IPS-15b (cell line): ENCODE results near the gene CLCF1.

Source experiments
- H3K27me3 ChIP-seq: one replicate; pipeline ENCODE4 v1.6.1; 2013; ENCODE audit warnings: low read length; ENCODE audit not compliant: control insufficient read depth, insufficient read depth
- H3K36me3 ChIP-seq: one replicate; pipeline ENCODE4 v1.6.1; 2013; ENCODE audit warnings: low read length; ENCODE audit not compliant: control insufficient read depth, insufficient read depth
- H3K4me1 ChIP-seq: one replicate; pipeline ENCODE4 v1.6.1; 2013; ENCODE audit warnings: mild to moderate bottlenecking, low read length; ENCODE audit not compliant: control insufficient read depth, insufficient read depth
- H3K4me3 ChIP-seq: one replicate; pipeline ENCODE4 v1.5.1; 2013; ENCODE audit warnings: low read depth, low read length
- H3K9ac ChIP-seq: one replicate; pipeline ENCODE4 v1.6.1; 2013; ENCODE audit warnings: low read depth, mild to moderate bottlenecking, low read length
- H3K9me3 ChIP-seq: one replicate; pipeline ENCODE4 v1.6.1; 2013; ENCODE audit warnings: mild to moderate bottlenecking, low read length; ENCODE audit not compliant: control insufficient read depth, insufficient read depth

Gene CLCF1

DNA sequence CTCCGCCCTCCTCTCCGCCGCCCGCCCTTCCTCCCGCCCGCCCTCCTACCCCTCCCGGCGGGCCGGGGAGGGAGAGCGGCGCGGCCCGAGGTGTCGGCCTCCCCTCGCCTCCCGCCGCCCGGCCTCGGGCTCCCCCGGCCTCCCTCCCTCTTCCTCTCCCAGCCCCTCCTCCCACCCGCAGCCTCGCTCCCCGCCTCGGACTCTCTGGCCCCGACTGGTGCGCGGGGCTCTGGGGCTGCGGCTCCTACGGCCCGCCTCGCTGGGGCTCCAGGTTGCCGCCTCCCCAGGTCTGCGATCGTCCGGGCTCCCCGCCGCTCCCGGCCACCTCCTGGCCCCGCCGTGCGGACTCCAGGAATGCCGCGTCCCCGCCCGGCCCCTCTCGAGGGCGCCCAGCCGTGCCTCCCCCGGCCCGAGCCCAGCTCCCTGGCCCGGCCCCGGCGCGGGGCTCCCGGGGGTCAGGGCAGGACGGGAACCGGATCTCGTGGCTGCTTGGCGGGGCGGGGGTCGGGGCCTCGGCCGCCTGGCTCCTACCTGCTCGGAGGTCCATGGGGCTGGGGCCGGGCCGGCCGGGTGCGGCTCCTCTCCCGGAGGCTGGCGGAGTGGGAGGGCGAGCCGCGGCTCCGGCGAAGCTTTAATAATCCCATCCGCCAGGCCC lies at the start of gene CLCF1:
CLCF1 (minus strand) TSS at position 606 of the 655 bp plus-strand sequence; CDS start at position 547, 59 bp downstream.
- H3K4me1 ChIP-seq: peaks cover 30% of the 10 kb centered on the region
- H3K27me3 ChIP-seq: peaks cover 48% of the 10 kb centered on the region
- peak within 1 kb of the TSS; percentile 53 for H3K4me3 ChIP-seq
- no peaks in the 10 kb centered on the region for H3K9me3 ChIP-seq
- no peaks in the 10 kb centered on the region for H3K36me3 ChIP-seq
- peak within 1 kb of the TSS; percentile 2 for H3K9ac ChIP-seq

DNA sequence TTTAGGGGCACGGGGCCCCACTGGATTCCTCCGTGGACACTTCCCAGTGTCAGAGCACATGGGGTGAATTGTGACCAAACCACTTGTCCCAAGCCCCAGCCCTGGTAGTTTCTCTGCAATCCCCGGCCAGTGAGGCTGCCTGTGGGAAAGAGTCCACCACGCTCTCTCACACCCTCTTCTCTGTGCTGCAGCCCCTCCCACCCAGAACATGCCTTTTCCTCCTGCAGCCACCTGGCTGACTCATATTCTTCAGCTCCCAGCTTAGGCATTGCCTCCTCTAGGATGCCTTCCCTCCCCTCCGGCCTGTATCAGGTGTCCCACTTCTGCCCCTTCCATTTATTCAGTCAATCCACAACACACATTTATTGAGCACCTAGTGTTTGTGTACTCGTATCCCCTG lies 49.5 kb upstream of the CLCF1 start:
- H3K4me1 ChIP-seq: no peaks in the 10 kb centered on the region
- H3K27me3 ChIP-seq: peaks cover 4% of the 10 kb centered on the region
- no peaks in the 10 kb centered on the region for H3K36me3 ChIP-seq
- H3K9ac ChIP-seq: no peak overlapping the region
- no peaks in the 10 kb centered on the region for H3K9me3 ChIP-seq
- H3K4me3 ChIP-seq: no peak overlapping the region

DNA sequence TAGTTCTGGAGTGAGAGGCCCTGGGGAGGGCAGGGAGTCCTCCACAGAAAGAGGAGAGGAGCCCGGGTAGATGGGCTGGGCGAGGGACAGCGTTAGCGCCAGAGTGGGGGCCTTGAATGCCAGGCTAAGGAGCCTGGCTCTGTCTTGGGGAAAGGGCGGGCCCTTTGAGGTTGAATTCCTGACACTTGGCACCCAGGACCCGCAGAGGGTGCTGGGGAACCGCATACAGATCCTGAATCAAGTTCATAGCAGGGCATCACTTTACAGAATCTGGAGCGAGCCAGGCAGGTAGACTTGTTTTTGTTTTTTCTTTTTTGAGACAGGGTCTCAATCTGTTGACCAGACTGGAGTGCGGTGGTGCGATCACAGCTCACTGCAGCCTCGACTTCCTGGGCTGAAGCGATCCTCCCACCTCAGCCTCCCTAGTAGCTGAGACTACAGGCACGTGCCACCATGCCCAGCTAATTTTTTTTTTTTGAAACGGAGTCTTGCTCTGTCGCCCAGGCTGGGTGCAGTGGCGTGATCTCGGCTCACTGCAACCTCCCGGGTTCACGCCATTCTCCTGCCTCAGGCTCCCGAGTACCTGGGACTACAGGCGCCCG lies 48.1 kb upstream of the CLCF1 start:
- Histone ChIP-seq H3K4me3 (peak overlapping the region; percentile 13), H3K27me3 (peaks cover 4% of the 10 kb centered on the region), H3K36me3 (no peaks in the 10 kb centered on the region), H3K9me3 (no peaks in the 10 kb centered on the region), H3K4me1 (no peaks in the 10 kb centered on the region), H3K9ac (no peak overlapping the region)

DNA sequence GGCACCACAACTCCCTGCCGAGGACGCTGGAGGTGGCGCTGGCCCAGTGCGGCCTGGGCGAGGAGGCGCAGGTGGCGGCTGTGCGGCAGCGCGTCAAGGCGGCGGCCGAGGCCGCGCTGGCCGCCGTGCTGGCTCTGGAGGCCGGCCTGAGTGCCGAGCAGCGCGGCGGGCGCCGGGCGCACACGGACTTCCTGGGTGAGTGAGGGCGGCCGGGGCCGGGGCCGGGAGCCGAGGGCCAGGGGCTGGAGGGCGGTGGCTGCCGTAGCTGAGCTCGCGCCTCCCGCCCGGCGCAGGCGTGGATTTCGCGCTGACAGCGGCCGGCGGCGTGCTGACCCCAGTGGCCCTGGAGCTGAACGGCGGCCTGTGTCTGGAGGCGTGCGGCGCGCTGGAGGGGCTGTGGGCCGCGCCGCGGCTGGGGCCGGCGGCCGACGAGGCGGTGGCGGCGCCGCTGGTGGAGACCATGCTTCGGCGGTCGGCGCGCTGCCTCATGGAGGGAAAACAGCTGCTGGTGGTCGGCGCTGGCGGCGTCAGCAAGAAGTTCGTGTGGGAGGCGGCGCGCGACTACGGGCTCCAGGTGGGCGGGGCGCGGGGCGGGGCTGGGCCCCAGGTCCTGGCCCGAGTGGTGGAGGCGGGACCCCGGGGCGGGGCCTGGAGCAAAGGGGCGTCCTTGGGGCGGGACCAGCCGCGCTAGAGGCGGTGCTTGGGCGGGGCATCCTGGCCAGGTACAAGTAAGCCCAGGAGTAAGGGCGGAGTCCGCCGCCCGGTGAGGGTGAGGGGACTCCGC lies 47.4 kb upstream of the CLCF1 start:
- Histone ChIP-seq H3K9me3 (no peaks in the 10 kb centered on the region), H3K4me3 (peak overlapping the region; percentile 50), H3K36me3 (no peaks in the 10 kb centered on the region), H3K4me1 (peaks cover 4% of the 10 kb centered on the region), H3K27me3 (peaks cover 4% of the 10 kb centered on the region), H3K9ac (no peak overlapping the region)

DNA sequence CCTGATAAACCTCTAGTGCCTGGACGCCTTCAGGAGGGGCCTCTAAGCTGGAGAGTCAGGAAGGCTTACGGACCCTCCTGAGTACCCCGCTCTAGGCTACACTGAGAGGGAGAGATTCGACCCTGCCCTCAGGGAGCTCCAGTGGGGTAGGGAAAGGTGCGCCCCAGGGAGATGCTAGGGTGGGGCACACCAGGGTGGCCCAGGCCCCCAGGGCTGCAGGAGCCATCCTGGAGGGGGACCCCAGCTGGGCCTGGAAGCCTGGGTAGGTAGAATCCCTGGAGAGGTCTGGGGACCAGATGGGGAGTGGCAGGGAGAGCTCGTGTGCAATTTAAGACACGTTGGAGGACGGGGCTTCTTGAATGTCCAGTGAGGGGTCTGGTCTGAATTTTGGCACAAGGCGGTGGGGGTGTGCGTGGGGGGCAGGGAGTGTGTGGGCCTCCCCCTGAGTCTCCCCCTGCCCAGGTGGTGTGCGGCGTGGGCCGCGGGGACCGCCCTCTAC lies 46.8 kb upstream of the CLCF1 start:
- Histone ChIP-seq H3K36me3 (no peaks in the 10 kb centered on the region), H3K9ac (no peak overlapping the region), H3K27me3 (peaks cover 4% of the 10 kb centered on the region), H3K4me3 (peak overlapping the region; percentile 50), H3K9me3 (no peaks in the 10 kb centered on the region), H3K4me1 (peaks cover 4% of the 10 kb centered on the region)

DNA sequence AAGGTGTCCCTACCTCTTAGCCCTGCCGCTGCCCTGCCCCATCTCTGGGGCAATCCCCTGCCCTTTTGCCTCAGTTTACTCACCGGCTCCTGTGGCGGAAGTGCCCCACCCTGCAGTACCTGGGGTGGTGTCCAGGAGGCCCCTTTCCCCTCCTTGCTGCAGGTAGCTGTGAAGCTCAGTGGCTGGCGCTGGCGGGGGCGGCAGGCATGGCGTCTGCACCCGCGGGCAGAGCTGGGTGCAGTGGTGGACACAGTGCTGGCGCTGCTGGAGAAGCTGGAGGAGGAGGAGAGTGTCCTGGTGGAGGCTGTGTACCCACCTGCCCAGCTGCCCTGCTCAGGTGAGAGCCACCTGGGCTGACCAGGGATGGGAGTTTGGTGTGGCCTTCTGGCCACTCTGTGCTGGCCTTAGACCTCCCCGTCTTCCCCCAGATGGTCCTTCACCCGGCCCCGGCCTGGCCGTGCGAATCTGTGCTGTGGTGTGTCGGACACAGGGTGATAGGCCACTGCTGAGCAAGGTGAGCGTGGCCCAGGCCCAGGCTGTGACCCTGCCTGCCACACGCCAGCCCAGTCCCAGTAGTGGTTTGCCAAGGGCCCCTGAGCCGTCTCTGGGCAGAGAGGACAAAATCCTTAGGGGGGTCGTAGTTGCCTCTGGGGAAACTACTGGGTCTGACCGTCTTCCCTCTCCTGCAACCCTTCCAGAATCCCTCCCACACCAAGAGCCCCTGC lies 46.1 kb upstream of the CLCF1 start:
- H3K9ac ChIP-seq: no peak overlapping the region
- H3K4me1 ChIP-seq: peaks cover 4% of the 10 kb centered on the region
- H3K4me3 ChIP-seq: no peak overlapping the region
- H3K27me3 ChIP-seq: peaks cover 4% of the 10 kb centered on the region
- no peaks in the 10 kb centered on the region for H3K9me3 ChIP-seq
- H3K36me3 ChIP-seq: no peaks in the 10 kb centered on the region

DNA sequence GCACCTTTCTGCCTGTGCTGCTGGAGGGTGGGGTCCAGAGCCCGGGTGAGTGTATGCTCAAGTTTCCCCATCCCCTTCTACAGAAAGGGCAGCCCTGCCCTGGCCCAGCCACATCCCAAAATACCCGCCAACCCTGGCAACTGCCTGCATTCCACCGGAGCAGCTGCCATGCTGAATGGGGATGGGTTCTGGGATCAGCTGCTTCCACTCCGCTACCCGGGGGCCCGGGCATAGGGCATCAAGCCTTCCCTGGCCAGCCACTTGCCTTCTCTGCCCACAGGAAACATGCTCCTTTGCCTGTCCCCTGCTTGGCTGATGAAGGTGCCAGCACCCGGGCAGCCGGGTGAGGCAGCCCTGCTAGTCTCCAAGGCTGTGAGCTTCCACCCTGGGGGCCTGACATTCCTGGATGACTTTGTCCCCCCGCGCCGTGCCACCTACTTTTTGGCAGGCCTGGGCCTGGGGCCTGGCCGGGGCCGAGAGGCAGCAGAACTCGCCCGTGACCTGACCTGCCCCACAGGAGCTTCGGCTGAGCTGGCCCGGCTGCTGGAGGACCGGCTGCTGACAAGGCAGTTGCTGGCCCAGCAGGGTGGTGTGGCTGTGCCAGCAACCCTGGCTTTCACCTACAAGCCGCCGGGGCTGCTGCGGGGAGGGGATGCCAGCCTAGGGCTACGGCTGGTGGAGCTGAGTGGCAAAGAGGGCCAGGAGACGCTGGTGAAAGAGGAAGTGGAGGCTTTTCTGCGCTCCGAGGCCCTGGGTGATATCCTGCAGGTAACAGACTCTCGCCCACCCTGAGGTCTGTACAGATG lies 45.3 kb upstream of the CLCF1 start:
- Histone ChIP-seq H3K9me3 (no peaks in the 10 kb centered on the region), H3K4me1 (peaks cover 4% of the 10 kb centered on the region), H3K9ac (no peak overlapping the region), H3K36me3 (no peaks in the 10 kb centered on the region), H3K4me3 (no peak overlapping the region), H3K27me3 (peaks cover 4% of the 10 kb centered on the region)

DNA sequence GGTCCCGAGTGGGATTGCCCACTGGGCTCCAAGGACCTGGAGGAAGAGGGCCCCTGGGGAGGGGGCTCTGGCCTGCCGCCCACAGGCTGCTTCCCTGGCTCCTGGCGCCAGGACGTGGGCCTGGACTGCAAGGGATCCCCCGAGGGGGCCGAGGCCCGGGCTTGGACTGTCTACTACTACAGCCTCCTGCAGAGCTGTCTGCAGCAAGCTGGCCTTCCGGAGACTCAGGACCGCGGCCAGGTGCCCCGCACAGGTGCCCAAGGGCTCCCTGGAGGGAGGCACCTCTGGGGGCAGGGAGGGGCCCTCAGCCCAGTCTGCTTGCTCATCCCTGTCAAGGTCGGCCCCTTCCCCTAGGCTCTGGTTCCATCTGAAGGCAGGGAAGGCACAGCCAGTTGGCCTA lies 44.0 kb upstream of the CLCF1 start:
- no peaks in the 10 kb centered on the region for H3K36me3 ChIP-seq
- H3K4me3 ChIP-seq: no peak overlapping the region
- peaks cover 7% of the 10 kb centered on the region for H3K27me3 ChIP-seq
- H3K9me3 ChIP-seq: no peaks in the 10 kb centered on the region
- no peak overlapping the region for H3K9ac ChIP-seq
- peaks cover 4% of the 10 kb centered on the region for H3K4me1 ChIP-seq

DNA sequence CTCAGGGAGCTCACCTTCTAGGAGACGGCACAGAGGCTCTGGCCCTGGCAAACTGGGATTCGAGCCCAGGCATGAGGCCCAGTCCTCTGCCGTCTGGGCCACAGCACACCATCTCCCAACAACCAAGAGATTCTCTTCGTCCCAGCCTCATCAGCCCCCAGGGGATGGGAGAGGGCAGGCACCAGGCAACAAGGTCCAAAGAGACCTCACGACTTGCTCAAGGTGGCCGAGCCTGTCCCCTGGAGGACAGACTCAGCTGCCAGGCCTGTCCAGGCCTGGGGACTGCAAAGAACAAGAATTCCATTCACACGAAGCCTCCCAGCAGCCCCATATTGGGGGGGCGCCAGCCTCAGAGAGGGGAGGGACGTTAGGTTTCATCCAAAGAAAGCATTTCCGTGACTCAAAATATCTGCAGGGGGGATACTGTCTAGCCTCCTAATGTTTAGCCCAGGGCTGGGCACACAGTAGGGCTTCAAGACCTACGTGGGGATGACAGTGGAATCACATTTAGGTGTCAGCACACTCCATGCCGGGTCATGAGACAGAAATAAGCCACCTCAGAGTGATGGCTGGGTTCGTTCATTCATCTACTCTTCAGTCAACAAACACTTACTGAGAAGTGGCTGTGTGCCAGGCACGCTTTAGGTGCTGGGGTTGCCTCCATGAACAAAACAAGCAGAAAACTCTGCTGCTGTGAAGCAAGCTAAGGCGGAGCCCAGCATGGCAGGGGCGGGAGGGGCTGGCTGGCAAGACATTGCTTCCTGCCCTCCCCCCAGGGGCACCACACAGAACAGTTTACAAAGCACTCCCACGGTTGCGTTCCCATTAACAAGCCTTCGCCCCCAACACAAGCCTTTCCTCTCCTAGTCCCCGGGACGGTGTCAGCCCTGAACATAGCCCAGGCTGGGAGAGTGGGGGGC lies 43.3 kb upstream of the CLCF1 start:
- Histone ChIP-seq H3K27me3 (peaks cover 7% of the 10 kb centered on the region), H3K36me3 (no peaks in the 10 kb centered on the region), H3K4me1 (peaks cover 4% of the 10 kb centered on the region), H3K4me3 (no peak overlapping the region), H3K9ac (no peak overlapping the region), H3K9me3 (no peaks in the 10 kb centered on the region)

DNA sequence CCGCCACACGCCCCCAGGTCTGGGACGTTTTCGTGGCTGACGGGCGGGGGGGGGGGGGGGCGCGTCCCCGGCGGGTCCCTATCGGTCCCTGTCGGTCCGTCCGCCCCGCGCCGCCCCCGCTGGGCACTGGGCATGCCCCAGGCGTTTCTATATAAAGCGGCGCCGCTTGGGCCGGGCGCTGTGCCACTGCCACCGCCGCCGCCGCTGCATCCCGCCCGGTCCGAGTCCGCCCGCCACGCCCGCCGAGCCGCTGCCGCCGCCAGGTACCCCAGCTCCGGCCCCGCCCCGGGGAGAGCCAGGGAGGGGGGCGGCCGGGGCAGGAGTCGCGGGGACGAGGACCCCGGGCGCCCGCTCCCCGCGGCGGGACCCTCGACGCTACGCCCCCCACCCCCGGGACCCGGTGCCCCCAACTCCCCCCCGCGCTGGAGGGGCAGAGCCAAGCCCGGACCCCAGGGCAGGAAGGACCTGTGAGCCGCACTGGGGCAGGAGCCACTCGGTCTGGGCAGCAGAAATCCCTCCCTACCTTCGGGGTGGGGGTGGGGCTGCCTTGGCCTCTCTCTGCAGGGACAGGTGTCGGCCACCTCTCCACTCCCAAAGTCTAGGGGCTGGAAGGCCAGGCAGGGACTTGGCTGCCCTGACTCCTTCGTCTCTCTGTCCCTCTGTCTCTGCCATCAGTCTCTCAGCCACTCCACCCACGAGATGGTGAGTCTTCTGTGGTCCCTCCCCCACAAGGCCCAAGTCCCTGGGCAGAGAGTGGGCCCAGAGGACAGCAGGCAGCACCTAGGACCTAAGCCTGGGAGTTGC lies 42.3 kb upstream of the CLCF1 start, which contains the start of gene CARNS1:
CARNS1 (plus strand) TSS at position 178 of the 804 bp plus-strand sequence; CDS start at position 700, 522 bp downstream.
- H3K36me3 ChIP-seq: no peaks in the 10 kb centered on the region
- H3K4me1 ChIP-seq: peaks cover 4% of the 10 kb centered on the region
- peak within 1 kb of the TSS; percentile 52 for H3K4me3 ChIP-seq
- H3K27me3 ChIP-seq: peaks cover 7% of the 10 kb centered on the region
- no peak within 1 kb of the TSS for H3K9ac ChIP-seq
- H3K9me3 ChIP-seq: no peaks in the 10 kb centered on the region
